ENCODE data around the gene FAR2. TPM values are rescaled to one million over a fixed set of nuclear protein-coding genes. Genes with fewer than 3 reads are reported as not detected.
A peak's percentile ranks its signal among the peaks of the same experiment; 100 is the strongest.

The FAR2 gene
- polyA plus RNA-seq, 3 donors: 14.8 to 38.0 (median 35.8) TPM

DNA sequence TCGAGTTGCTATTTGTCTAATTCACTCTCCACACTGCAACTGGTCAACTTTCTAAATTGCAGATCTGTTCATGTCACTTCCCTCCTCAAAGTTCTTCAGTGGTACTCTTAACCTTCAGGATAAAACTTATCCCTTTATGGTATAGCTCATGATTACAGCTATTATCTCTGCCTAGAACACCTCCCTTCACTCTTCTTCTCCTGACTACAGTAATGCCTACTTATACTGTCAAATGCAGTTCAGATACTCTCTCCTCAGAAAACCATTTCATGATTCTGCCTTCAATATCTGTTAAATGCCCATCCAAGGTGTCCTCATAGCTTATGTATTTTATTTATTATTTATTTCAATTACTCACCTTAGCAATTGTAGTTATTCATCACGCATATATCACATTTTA, 85.5 kb downstream of the FAR2 start:
- no peak overlapping the region for H3K4me3 Mint-ChIP-seq
- WGBS (ENCODE audit: insufficient coverage): no CpG with 5 or more reads among the region's 2 CpGs
- H3K27ac ChIP-seq (ENCODE audit: low read depth in 1 of 2, low read length in 2 of 2): no peak overlapping the region
- H3K27ac Mint-ChIP-seq: no peak overlapping the region
- H3K4me2 ChIP-seq (replicated peaks; ENCODE audit: extremely low read depth, low read length, poor library complexity, severe bottlenecking): no peak overlapping the region
- H3K36me3 ChIP-seq (replicated peaks in 1 of 2; ENCODE audit: control insufficient read depth in 1 of 2, insufficient read depth in 2 of 2, low read length in 2 of 2): no peaks in the 10 kb centered on the region
- DNase-seq: no peak
- H4K20me1 ChIP-seq (ENCODE audit: insufficient read depth, low read length): no peaks in the 10 kb centered on the region
- intact Hi-C loops (cut with micrococcal nuclease): no loop called here
- no peak overlapping the region for H2AFZ ChIP-seq (ENCODE audit: insufficient read depth, low read depth, low read length, poor library complexity, severe bottlenecking)
- no peak overlapping the region for H3K4me3 ChIP-seq (replicated peaks in 1 of 3; ENCODE audit: low read depth in 2 of 3, low read length in 3 of 3)
- no peak overlapping the region for H3K9ac ChIP-seq (ENCODE audit: insufficient read depth, low read length, poor library complexity, severe bottlenecking)
- H3K79me2 ChIP-seq (ENCODE audit: insufficient read depth, low read length): no peaks in the 10 kb centered on the region
- H3K27me3 ChIP-seq (ENCODE audit: control insufficient read depth in 2 of 2, insufficient read depth in 2 of 2, low read length in 2 of 2): no peaks in the 10 kb centered on the region
- TF ChIP-seq, protein P1, sequence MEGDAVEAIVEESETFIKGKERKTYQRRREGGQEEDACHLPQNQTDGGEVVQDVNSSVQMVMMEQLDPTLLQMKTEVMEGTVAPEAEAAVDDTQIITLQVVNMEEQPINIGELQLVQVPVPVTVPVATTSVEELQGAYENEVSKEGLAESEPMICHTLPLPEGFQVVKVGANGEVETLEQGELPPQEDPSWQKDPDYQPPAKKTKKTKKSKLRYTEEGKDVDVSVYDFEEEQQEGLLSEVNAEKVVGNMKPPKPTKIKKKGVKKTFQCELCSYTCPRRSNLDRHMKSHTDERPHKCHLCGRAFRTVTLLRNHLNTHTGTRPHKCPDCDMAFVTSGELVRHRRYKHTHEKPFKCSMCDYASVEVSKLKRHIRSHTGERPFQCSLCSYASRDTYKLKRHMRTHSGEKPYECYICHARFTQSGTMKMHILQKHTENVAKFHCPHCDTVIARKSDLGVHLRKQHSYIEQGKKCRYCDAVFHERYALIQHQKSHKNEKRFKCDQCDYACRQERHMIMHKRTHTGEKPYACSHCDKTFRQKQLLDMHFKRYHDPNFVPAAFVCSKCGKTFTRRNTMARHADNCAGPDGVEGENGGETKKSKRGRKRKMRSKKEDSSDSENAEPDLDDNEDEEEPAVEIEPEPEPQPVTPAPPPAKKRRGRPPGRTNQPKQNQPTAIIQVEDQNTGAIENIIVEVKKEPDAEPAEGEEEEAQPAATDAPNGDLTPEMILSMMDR (IDR thresholded peaks at IDR 0.05): no peak
- H3K36me3 Mint-ChIP-seq: peaks cover 0 to under 1% of the 10 kb centered on the region in 2 donors
- no peaks in the 10 kb centered on the region for H3K4me1 ChIP-seq (ENCODE audit: control insufficient read depth in 1 of 2, insufficient read depth in 2 of 2, low read length in 2 of 2)
- no peaks in the 10 kb centered on the region for H3K27me3 Mint-ChIP-seq (ENCODE audit: low read depth in 3 of 3)
- peaks cover 0 to 3% (median 0%) of the 10 kb centered on the region in 7 donors for H3K9me3 Mint-ChIP-seq
- H3K9me3 ChIP-seq (replicated peaks in 1 of 2; ENCODE audit: control insufficient read depth in 1 of 2, insufficient read depth in 1 of 2, low read length in 2 of 2): no peaks in the 10 kb centered on the region
- H3K4me1 Mint-ChIP-seq: no peaks in the 10 kb centered on the region

DNA sequence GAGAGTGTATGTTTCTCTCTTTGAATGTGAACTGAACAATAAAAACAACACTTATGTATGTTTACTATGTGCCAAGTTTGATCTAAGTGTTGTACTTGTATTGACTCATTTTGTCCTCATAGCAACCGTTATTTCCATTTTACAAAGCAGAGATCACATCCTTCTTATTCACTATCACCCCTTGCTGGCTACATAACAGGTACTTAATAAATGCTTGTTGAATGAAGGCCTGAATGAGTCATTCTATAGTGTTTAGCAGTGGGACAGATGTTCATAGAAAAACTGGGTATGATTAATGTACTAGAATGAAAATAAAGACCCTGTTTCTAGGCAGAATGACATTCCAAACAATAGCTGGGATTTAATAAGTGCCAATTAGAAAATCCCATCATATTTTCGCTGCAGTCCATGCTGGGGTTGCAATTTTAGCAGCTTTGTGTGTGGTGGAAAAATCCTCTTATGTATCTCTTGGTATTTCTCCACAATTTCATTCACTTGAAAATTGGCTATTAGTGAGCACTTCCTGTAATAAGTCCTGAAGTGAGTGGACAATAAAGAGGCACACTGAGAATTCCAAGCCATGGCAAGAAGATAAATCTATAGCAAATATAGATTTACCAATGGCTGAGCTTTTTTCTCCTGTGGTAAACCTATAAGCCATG, 86.0 kb downstream of the FAR2 start:
- Histone ChIP-seq H2AFZ (ENCODE audit: insufficient read depth, low read depth, low read length, poor library complexity, severe bottlenecking) (no peak overlapping the region), H3K4me1 (ENCODE audit: control insufficient read depth in 1 of 2, insufficient read depth in 2 of 2, low read length in 2 of 2) (no peaks in the 10 kb centered on the region), H3K9ac (ENCODE audit: insufficient read depth, low read length, poor library complexity, severe bottlenecking) (no peak overlapping the region), H3K36me3 (replicated peaks in 1 of 2; ENCODE audit: control insufficient read depth in 1 of 2, insufficient read depth in 2 of 2, low read length in 2 of 2) (no peaks in the 10 kb centered on the region), H3K27ac (ENCODE audit: low read depth in 1 of 2, low read length in 2 of 2) (no peak overlapping the region), H3K4me3 (replicated peaks in 1 of 3; ENCODE audit: low read depth in 2 of 3, low read length in 3 of 3) (no peak overlapping the region), H3K9me3 (replicated peaks in 1 of 2; ENCODE audit: control insufficient read depth in 1 of 2, insufficient read depth in 1 of 2, low read length in 2 of 2) (no peaks in the 10 kb centered on the region), H4K20me1 (ENCODE audit: insufficient read depth, low read length) (no peaks in the 10 kb centered on the region), H3K4me2 (replicated peaks; ENCODE audit: extremely low read depth, low read length, poor library complexity, severe bottlenecking) (no peak overlapping the region), H3K79me2 (ENCODE audit: insufficient read depth, low read length) (no peaks in the 10 kb centered on the region), H3K27me3 (ENCODE audit: control insufficient read depth in 2 of 2, insufficient read depth in 2 of 2, low read length in 2 of 2) (no peaks in the 10 kb centered on the region)
- no peak overlapping the region for H3K4me3 Mint-ChIP-seq
- H3K27ac Mint-ChIP-seq: no peak overlapping the region
- H3K36me3 Mint-ChIP-seq: no peaks in the 10 kb centered on the region
- H3K27me3 Mint-ChIP-seq (ENCODE audit: low read depth in 3 of 3): no peaks in the 10 kb centered on the region
- no peaks in the 10 kb centered on the region for H3K4me1 Mint-ChIP-seq
- intact Hi-C loops (cut with micrococcal nuclease): no loop called here
- WGBS (ENCODE audit: insufficient coverage): no CpG with 5 or more reads among the region's 2 CpGs
- peaks cover 0 to 3% (median 0%) of the 10 kb centered on the region in 7 donors for H3K9me3 Mint-ChIP-seq
- peak in 1 of 3 donors; percentile 19 for DNase-seq
- TF ChIP-seq, protein P1 (IDR thresholded peaks at IDR 0.05): no peak

Measured in CD14-positive monocyte (primary cell).